HG03025 (cell line): Measurements from ENCODE around the gene ZBTB7A.

Experiments
- ATAC-seq: cut with Tn5 transposase; IDR thresholded peaks from one replicate; pipeline ENCODE4 v1.9.1; 2021; ENCODE audit warnings: mild to moderate bottlenecking, moderate library complexity; ENCODE audit not compliant: unreplicated experiment, low FRiP score

ZBTB7A gene

GRCh38 chr19:4066682-4067395 lies at the start of gene ZBTB7A:
TSS of gene ZBTB7A (minus strand) at chr19:4066899. CDS start at chr19:4055232, 11,667 bp downstream.
- no peak for ATAC-seq

GRCh38 chr19:4115818-4116385 lies 49.2 kb upstream of the ZBTB7A start:
- no peak for ATAC-seq

- ATAC-seq = no peak
Measured at GRCh38 chr19:4115050-4115817, 48.5 kb upstream of the ZBTB7A start.

GRCh38 chr19:4114181-4114580 lies 47.5 kb upstream of the ZBTB7A start:
- ATAC-seq = no peak

DNA sequence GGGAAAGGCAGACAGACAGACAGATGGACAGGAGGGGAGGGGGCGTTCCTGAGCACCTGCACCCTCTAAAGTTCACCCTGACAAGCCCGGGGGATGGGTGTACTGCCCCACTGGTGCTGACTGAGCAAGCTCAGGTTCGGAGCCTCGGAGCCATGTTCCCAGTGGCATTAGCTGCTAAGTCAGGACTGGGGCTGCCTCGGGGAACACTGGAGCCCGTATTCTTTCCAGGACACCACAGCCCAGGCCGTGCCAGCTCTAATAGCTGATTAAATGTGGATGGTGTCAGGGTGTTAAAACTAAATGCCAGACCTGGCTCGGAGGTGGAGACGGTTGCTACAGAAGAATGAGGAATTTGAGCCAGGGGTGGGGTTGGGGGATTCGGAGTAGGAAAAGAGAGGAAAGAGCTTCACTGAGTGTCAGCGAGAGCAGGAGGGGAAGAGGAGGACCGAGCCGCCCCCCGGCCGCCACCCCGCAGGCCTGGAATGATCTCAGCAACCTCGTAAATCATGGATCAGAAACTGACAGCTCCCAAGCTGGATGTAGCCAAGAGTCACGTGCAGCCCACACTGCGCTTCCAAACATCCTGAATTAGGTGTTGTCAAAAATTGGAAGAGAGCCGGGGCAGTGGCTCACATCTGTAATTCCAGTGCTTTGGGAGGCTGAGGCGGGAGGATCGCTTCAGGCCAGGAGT lies 46.8 kb upstream of the ZBTB7A start:
- no peak for ATAC-seq

- ATAC-seq = no peak
Measured at GRCh38 chr19:4112367-4112766, 45.7 kb upstream of the ZBTB7A start.

DNA sequence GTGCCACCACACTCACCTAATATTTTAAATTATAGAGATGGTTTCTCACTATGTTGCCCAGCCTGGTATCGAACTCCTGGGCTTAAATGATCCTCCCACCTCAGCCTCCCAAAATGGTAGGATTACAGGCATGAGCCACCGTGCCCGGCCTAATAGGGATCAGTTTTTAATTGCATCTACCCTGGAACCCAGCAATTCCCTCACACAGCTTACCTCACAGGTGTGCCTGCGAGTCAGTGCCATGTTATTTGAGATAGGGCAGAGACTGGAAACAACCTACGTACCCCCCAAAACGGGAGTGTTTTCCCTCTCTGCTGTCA lies 42.9 kb upstream of the ZBTB7A start:
- no peak for ATAC-seq

DNA sequence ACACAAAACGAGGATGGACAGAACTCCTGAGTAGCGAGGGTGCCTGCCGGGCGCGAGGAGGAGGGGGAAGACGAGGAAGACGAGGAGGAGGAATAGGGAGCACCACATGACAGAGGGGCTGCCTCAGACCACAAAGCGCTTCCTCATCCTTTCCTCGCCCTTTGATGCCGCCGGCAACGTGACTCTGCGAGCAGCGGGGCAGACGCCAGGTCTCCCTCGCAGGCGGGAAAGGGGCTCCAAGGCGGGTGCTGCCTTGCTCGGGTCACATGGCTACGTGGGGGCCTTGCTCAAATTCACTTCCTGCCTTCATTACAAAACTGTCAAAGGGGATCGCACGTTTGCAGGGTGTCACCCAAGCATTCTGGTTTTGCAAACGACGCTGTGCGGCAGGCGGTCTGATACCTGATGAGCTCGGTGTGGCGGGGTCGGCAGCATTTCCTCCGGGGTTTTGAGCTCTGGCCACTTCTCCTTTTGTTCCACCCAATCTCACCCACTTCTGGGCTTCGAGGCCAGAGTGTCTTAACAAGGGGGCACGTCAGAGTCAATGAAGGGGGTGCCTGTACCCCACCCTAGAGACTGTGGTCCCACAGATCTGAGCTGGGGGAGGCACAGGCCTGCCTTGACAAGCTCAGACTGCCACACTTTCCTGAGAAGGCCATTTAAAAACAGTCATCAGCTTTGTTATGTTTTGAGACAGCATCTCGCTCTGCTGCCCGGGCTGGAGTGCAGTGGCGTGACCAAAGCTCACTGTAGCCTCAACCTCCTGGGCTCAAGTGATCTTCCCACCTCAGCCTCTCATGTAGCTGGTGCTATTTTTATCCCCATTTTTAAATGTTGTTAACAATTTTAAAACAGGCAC lies 42.3 kb upstream of the ZBTB7A start:
- no peak for ATAC-seq

DNA sequence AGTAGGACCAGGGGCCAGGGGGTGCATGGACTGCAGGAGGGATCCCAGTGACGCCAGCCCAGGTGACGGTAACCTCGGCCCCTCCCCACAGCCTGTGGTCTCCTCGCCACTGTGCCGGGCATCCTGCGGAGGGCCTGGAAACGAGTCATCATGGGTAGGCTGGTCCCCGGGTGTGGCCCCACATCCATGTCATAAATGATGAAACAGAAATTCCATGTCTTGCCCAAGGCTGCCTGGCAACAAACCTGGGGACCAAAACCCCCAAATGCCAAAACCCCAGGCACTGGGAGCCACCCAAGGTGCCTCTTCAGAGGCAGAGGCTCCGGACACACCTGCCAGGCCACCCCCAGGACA lies 36.4 kb upstream of the ZBTB7A start:
- ATAC-seq = no peak

GRCh38 chr19:4102339-4103079 lies 35.8 kb upstream of the ZBTB7A start:
- no peak for ATAC-seq

DNA sequence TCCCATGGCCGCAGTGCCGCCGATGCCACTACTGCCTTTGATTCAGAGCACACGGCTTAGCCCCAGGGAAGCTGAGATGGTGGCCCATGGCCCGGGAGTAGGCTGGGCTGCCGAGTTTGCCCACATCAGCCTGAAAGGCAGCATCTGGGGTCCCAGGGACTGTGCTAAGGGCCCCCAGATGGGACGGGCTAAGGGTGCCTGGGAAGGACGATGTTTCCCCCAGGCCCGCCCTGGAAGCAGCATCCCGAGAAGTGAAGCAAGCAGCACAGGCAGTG lies 34.7 kb upstream of the ZBTB7A start:
- no peak for ATAC-seq

- ATAC-seq = no peak
Measured at GRCh38 chr19:4100647-4101495, 34.2 kb upstream of the ZBTB7A start.

DNA sequence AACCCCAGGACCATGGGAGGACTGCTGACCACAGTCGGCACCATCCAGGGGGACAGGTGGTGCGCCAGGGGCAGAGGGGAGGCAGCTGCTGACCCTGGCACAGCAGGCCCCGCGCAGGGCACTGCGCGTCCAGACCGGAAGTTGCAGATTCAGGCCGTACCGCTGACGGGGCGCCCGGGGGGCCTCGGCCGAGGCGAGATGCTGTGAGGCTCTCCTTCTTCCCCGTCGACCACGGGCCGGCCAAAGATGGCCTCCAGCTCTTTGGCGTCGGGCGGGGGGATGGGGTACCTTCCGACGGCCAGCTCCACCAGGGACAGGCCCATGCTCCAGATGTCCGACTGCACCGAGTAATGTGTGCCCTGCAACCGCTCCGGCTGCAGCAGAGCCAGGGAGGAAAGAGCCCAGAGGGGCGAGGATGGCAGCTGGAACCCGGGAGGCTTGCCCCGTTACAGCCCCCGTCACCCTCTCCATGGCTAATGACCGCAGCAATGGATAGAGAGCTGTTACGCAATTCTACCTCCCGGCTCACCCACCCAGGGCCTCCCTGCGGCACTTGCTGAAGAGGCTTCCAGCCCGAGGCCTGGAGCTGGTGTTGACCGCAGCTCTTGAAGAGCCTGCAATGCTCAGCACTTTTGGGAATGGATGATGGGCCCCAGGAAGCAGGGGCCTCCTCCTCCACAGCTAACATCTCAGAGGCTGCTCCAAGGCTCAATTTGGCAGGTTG lies 32.5 kb upstream of the ZBTB7A start:
- no peak for ATAC-seq

- no peak for ATAC-seq
Measured at GRCh38 chr19:4098493-4098892, 31.8 kb upstream of the ZBTB7A start.

DNA sequence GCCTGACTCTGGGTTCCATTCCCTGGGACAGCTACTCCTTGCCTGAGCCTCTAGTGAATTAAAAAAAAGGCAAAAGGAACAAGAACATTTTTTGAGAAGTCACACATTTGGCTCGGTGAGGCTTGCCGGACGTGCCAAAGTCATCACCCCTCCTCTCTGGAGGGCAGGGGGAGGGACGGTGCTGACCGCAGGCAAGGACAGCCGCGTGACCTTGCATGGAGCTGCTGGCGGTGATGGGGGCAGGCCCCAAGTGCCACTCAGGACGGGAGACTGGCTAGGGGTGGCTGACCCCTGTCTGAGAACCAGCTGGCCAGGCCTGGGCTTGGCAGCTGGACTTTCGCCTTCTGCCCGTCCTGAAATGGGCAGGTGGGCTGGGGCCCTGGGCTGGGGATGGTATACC lies 30.8 kb upstream of the ZBTB7A start:
- no peak for ATAC-seq

GRCh38 chr19:4096049-4096892 lies 29.6 kb upstream of the ZBTB7A start:
- no peak for ATAC-seq

DNA sequence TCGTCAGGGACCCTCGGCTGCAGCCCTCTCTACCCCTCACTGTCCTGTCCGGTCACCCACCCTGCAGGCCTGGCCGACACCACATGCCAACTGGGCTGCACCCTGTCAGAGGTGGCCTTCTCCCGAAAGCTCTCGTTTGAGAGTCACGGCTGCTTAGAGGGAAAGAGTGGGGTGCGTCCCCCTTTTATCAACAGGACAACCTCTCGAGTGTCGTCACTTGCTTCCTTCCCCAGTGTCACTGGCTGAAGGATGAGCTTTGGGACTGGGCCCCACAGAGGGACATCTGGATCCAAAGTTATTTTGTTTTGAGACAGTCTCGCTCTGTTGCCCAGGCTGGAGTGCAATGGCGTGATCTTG lies 28.8 kb upstream of the ZBTB7A start:
- no peak for ATAC-seq
